Lung (tissue), 12 donors: ENCODE results near the gene WIPI1. TPM values are rescaled to one million over a fixed set of nuclear protein-coding genes. Genes with fewer than 3 reads are reported as not detected.
A peak's percentile ranks its signal among the peaks of the same experiment; 100 is the strongest.

Experiments
- ATAC-seq: fragments of 200-7000 bp; cut with Tn5 transposase; one replicate; pipeline ENCODE4 v1.9.1; 2020; ENCODE audit warnings: moderate number of reproducible peaks; ENCODE audit not compliant: insufficient read depth, low FRiP score
- DNase-seq, 3 donors: peaks; one replicate each; pipeline ENCODE4 v3.0.0-alpha.2; 2013 to 2017
- H3K27ac ChIP-seq, 2 donors: one replicate each; pipeline ENCODE4 v1.5.1; 2013; ENCODE audit warnings: mild to moderate bottlenecking in 2 of 2, moderate library complexity in 2 of 2, control low read depth in 1 of 2, inconsistent platforms in 1 of 2, low read depth in 1 of 2, low read length in 1 of 2
- H3K27me3 ChIP-seq, 3 donors: one replicate each; pipeline ENCODE4 v1.5.1; 2013; ENCODE audit warnings: low read length in 2 of 3; ENCODE audit not compliant: control insufficient read depth in 3 of 3, insufficient read depth in 3 of 3
- H3K36me3 ChIP-seq, 4 donors: one replicate each; pipeline ENCODE4 v1.5.1; 2013; ENCODE audit warnings: low read length in 4 of 4, mild to moderate bottlenecking in 1 of 4, moderate library complexity in 1 of 4; ENCODE audit not compliant: control insufficient read depth in 4 of 4, insufficient read depth in 4 of 4
- H3K4me1 ChIP-seq, 5 donors: one replicate each; pipeline ENCODE4 v1.5.1; 2013; ENCODE audit warnings: low read length in 5 of 5, mild to moderate bottlenecking in 2 of 5, moderate library complexity in 1 of 5; ENCODE audit not compliant: control insufficient read depth in 5 of 5, insufficient read depth in 5 of 5
- H3K4me3 ChIP-seq: one replicate; pipeline ENCODE4 v1.5.1; 2013; ENCODE audit warnings: mild to moderate bottlenecking, control low read depth, moderate library complexity
- H3K9ac ChIP-seq, 2 donors: one replicate each; pipeline ENCODE4 v1.5.1; 2013; ENCODE audit warnings: low read length in 2 of 2, control low read depth in 1 of 2; ENCODE audit not compliant: insufficient read depth in 1 of 2
- H3K9me3 ChIP-seq, 4 donors: one replicate each; pipeline ENCODE4 v1.5.1; 2013; ENCODE audit warnings: low read length in 3 of 4, mild to moderate bottlenecking in 1 of 4, moderate library complexity in 1 of 4; ENCODE audit not compliant: control insufficient read depth in 4 of 4, insufficient read depth in 3 of 4
- CTCF ChIP-seq: IDR thresholded peaks from 2 replicates; pipeline ENCODE4 v1.5.1; 2012; ENCODE audit warnings: mild to moderate bottlenecking; ENCODE audit errors: control extremely low read depth, extremely low read depth
- WGBS, 2 donors: extraction: QIAGEN DNeasy Blood & Tissue Kit; methylation state at CpG; one replicate each; pipeline ENCODE4 v1.1.7; 2013; 5-methylcytosine and 5-hydroxymethylcytosine counted together
- polyA plus RNA-seq, 2 donors: library from polyadenylated mRNA; stranded (reverse); fragments of 200-250 nt; gene quantifications; one replicate each; pipeline ENCODE4 v1.2.1, GENCODE V29; 2013
- total RNA-seq, 2 donors: library from RNA; depleted of rRNA in 1 of 2; stranded (reverse); fragments of >200 nt in 1 of 2; gene quantifications; one replicate each; pipeline ENCODE4 v1.2.1, GENCODE V29; 2014 to 2021
- donor health status: control.
- donor health status: control.
- donor health status: Bipolar disorder and iron deficiency.
- donor health status: healthy.
- donor health status: DM: yes; HTN: yes; CAD: no.

Gene WIPI1
- total and polyA plus RNA-seq, 4 donors = 30.4 to 58.5 (median 41.8) TPM

- H3K36me3 ChIP-seq = no peaks in the 10 kb centered on the region
- peaks cover 3 to 26% (median 8%) of the 10 kb centered on the region in 5 donors for H3K4me1 ChIP-seq
- no peaks in the 10 kb centered on the region for H3K9me3 ChIP-seq
- TF ChIP-seq CTCF = no peak
- ATAC-seq = no peak
- H3K27me3 ChIP-seq = no peaks in the 10 kb centered on the region
- DNase-seq = no peak
- no peak overlapping the region for H3K4me3 ChIP-seq
- WGBS, 2 donors = 68 to 73% methylated on average over 1 of the region's 1 CpG
- H3K27ac ChIP-seq = no peak overlapping the region
- H3K9ac ChIP-seq = no peak overlapping the region
Observed at GRCh38 chr17:68459037-68459639, 1.8 kb upstream of the WIPI1 start.

GRCh38 chr17:68458260-68459036 is 1.2 kb upstream of the WIPI1 start:
- Histone ChIP-seq H3K4me3 (no peak overlapping the region), H3K27me3 (no peaks in the 10 kb centered on the region), H3K9me3 (no peaks in the 10 kb centered on the region), H3K27ac (peak overlapping the region in 1 of 2 donors; percentile 86), H3K36me3 (no peaks in the 10 kb centered on the region), H3K9ac (peak overlapping the region in 1 of 2 donors; percentile 36), H3K4me1 (peaks cover 3 to 26% (median 8%) of the 10 kb centered on the region in 5 donors)
- WGBS, 2 donors = 53 to 66% methylated on average over 12 of the region's 12 CpGs
- TF ChIP-seq CTCF = no peak
- ATAC-seq = no peak
- DNase-seq = no peak

DNA sequence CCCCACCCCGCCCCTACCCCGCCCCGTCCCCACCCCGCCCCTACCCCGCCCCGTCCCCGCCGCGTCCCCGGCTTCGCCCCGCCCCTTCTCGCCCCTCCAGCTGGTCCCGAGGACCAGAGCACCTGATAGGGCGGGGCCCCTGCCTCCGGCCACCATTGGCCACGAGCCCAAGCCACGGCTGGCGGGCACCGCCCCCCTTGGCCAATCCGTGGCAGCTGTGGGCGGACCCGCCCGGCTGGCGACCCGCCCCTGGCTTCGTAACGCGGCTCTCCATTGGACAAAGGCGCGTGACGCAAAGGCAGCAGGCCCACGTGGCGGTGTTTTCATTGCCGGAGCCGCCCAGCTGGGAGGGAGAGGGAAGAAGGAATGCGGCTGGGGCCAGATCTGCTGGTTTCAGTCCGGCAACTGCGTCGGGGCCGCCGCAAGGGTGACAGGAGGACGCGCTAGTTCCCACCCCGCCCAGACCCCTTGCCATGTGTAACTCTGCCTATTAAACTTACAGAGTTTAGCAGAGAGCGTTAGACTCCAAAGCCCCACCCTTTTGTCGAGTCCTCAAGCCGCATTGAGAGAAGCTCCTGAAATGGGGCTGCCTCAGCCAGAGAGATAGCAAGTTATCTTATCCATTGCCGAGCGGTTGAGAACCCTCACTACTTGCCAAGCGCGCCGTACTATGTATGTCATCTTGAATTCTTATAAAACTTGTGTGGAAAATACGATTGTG is 403 bp upstream of the WIPI1 start:
- DNase-seq (peak; percentile 99), ATAC-seq (peak; percentile 91)
- Histone ChIP-seq H3K9ac (peak overlapping the region in 1 of 2 donors; percentile 36), H3K4me1 (peaks cover 3 to 26% (median 8%) of the 10 kb centered on the region in 5 donors), H3K9me3 (no peaks in the 10 kb centered on the region), H3K4me3 (peak overlapping the region; percentile 26), H3K27ac (peak overlapping the region; percentile 66 to 86), H3K36me3 (peaks cover 0 to 2% (median under 1%) of the 10 kb centered on the region in 4 donors), H3K27me3 (no peaks in the 10 kb centered on the region)
- no peak for TF ChIP-seq CTCF
- WGBS, 2 donors = 1% methylated on average over 37 to 54 of the region's 54 CpGs
